ENCODE data around the gene ZC3H12A. TPM values are rescaled to one million over a fixed set of nuclear protein-coding genes. Genes with fewer than 3 reads are reported as not detected.

Gene ZC3H12A
- total RNA-seq, 6 experiments from 2014 or later: 5.6 to 7.0 (median 6.3) TPM

DNA sequence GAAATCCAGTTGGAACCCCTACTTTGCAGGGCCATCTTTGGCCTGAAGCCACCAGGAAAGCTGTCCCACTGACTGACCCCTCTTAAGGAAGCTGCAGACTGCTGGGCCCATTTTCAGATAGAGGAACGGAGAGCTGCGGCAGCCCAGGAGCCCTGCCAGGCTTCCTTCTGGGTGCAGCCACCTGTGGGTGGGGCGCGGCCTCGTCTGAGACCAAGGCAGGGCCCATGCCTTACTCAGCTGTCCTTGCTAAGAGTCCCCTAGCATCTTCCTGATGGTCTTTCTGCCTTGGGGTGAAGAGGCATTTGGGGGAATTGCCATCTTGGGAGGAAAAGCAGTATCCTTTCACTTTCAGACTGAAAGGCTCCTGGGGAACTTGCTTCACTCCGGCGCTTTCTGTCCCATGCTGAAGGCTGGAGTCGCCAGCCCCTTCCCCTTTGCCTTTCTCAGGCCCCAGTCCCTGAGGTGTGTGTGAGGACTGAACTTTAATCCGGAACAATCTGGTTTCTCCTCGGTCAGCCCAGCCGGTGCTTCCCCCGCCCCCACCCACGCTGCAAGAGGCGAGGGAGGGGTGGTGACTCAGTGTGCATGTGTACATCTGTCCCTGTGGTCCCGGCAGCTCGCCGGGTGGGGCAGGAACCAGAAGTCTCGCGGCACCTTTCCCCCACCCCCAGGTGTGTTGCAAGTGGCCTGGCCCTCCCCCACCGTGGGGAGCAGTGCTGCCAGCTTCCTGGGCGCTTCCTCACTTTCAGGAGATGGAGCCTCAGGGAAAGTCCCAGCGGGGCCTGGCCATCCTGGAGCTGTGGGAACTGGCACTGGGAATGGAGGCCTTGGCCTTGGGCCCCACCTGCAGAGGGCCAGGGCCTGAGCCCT is 5.1 kb downstream of the ZC3H12A start:
- peaks cover 28% of the 10 kb centered on the region for H3K36me3 Mint-ChIP-seq (ENCODE audit: low read depth)
- peaks cover 8% of the 10 kb centered on the region for H3K27me3 Mint-ChIP-seq (ENCODE audit: insufficient read depth)
- DNase-seq: peak; percentile 83
- H3K27ac Mint-ChIP-seq: peak overlapping the region; percentile 100
- H3K9me3 Mint-ChIP-seq: no peaks in the 10 kb centered on the region
- peaks cover 57% of the 10 kb centered on the region for H3K4me1 Mint-ChIP-seq (ENCODE audit: low read depth)
- H3K4me3 Mint-ChIP-seq: peak overlapping the region; percentile 89
- TF ChIP-seq CTCF (IDR thresholded peaks at IDR 0.05): no peak

GRCh38 chr1:37480125-37480466 is 5.7 kb downstream of the ZC3H12A start:
- DNase-seq: no peak
- H3K4me3 Mint-ChIP-seq: peak overlapping the region; percentile 89; the same call in 1 of the 2 replicates
- no peaks in the 10 kb centered on the region for H3K9me3 Mint-ChIP-seq
- peaks cover 8% of the 10 kb centered on the region for H3K27me3 Mint-ChIP-seq (ENCODE audit: insufficient read depth)
- peaks cover 57% of the 10 kb centered on the region for H3K4me1 Mint-ChIP-seq (ENCODE audit: low read depth)
- no peak; the same call in 1 of the 2 replicates for TF ChIP-seq CTCF (IDR thresholded peaks at IDR 0.05)
- peaks cover 26% of the 10 kb centered on the region for H3K36me3 Mint-ChIP-seq (ENCODE audit: low read depth)
- H3K27ac Mint-ChIP-seq: peak overlapping the region; percentile 100

GRCh38 chr1:37480581-37481288 is 6.4 kb downstream of the ZC3H12A start:
- H3K27me3 Mint-ChIP-seq (ENCODE audit: insufficient read depth): peaks cover 8% of the 10 kb centered on the region
- H3K4me1 Mint-ChIP-seq (ENCODE audit: low read depth): peaks cover 55% of the 10 kb centered on the region
- DNase-seq: no peak
- peak overlapping the region; percentile 100 for H3K27ac Mint-ChIP-seq
- TF ChIP-seq CTCF (IDR thresholded peaks at IDR 0.05): no peak
- no peaks in the 10 kb centered on the region for H3K9me3 Mint-ChIP-seq
- no peak overlapping the region for H3K4me3 Mint-ChIP-seq
- H3K36me3 Mint-ChIP-seq (ENCODE audit: low read depth): peaks cover 24% of the 10 kb centered on the region

GRCh38 chr1:37481289-37482003 is 7.1 kb downstream of the ZC3H12A start:
- H3K27ac Mint-ChIP-seq: peak overlapping the region; percentile 54; the same call in 1 of the 2 replicates
- no peak for DNase-seq
- no peak overlapping the region for H3K4me3 Mint-ChIP-seq
- H3K36me3 Mint-ChIP-seq (ENCODE audit: low read depth): peaks cover 24% of the 10 kb centered on the region
- peaks cover 55% of the 10 kb centered on the region for H3K4me1 Mint-ChIP-seq (ENCODE audit: low read depth)
- no peak for TF ChIP-seq CTCF (IDR thresholded peaks at IDR 0.05)
- peaks cover 8% of the 10 kb centered on the region for H3K27me3 Mint-ChIP-seq (ENCODE audit: insufficient read depth)
- no peaks in the 10 kb centered on the region for H3K9me3 Mint-ChIP-seq

- Mint-ChIP-seq H3K36me3 (ENCODE audit: low read depth) (peaks cover 24% of the 10 kb centered on the region), H3K27me3 (ENCODE audit: insufficient read depth) (peaks cover 8% of the 10 kb centered on the region), H3K4me3 (no peak overlapping the region), H3K9me3 (no peaks in the 10 kb centered on the region), H3K4me1 (ENCODE audit: low read depth) (peaks cover 55% of the 10 kb centered on the region), H3K27ac (peak overlapping the region; percentile 49; the same call in 1 of the 2 replicates)
- DNase-seq: no peak
- TF ChIP-seq CTCF (IDR thresholded peaks at IDR 0.05): no peak
These were observed 7.8 kb downstream of the ZC3H12A start for GRCh38 chr1:37482004-37482785.

Data from HFFc6 (cell line).